Measurements from ENCODE around the gene YIF1A. TPM values are rescaled to one million over a fixed set of nuclear protein-coding genes. Genes with fewer than 3 reads are reported as not detected.

The YIF1A gene, protein sequence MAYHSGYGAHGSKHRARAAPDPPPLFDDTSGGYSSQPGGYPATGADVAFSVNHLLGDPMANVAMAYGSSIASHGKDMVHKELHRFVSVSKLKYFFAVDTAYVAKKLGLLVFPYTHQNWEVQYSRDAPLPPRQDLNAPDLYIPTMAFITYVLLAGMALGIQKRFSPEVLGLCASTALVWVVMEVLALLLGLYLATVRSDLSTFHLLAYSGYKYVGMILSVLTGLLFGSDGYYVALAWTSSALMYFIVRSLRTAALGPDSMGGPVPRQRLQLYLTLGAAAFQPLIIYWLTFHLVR
- polyA plus RNA-seq (80.3 to 157 TPM (median 87.5 TPM) in 3 replicates), polyA minus RNA-seq (111 to 173 TPM (median 122 TPM) in 3 replicates)
- polyA plus RNA-seq (2011; ENCODE audit: low read depth), result 14.7 TPM
- 96.1 and 149 TPM in 2 replicates for polyA plus RNA-seq (2011; cell fraction: cytosol; rRNA removed)
- 96.2 and 108 TPM in 2 replicates for polyA plus RNA-seq (2011; cell fraction: nucleus; rRNA removed)
- polyA plus RNA-seq (2012; ENCODE audit: low replicate concordance), result 106 and 137 TPM in 2 replicates
- polyA minus RNA-seq (2011; cell fraction: cytosol; rRNA and poly(A)+ RNA removed), result 246 TPM
- 43.4 and 45.8 TPM in 2 replicates for polyA minus RNA-seq (2011; cell fraction: nucleus; rRNA and poly(A)+ RNA removed)

DNA sequence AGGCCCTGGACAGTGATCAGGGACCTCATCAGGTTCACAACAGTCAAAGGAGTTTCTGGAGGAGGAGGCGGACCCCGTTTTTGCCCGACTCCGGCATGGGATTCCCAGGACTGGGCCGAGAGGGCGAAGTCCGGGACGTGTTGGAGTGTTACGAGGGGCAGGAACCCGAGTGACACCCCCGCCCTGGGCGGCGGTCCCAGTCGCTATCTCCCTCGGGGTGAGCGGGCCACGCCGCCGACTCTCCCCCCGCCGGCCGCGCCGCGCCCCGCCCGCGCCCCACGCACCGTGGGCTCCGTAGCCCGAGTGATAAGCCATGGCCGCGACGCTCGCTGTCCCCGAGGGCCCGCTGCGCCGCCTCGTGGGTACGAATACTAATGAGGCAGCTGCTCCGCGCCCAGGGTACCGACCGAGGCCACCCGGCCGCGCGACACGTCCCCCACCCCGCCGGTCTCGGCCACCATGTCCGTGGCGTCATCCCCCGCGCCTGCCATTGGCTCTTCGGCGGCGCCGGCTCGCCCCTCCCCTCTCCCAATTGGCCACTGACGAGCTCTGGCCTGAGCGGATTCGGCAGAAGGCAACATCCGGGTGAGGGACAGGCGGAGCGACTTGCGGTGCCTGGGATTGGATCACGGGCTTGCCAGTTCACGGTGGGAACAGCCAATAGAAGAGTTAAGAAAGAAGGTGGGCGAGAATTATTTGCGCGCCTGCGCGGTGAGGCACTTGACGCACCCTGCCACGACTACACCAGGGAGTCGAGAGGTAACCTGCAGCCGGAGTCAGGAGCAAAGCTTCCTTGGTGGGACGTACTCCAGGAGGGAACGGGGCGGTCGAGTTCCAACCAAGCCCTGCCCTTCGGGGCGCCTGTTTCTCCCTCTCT, at the start of gene YIF1A:
Gene YIF1A (minus strand): TSS at position 473 of the 877 bp plus-strand sequence. CDS start 158 bp downstream, at position 315.
- H3K27me3 ChIP-seq (ENCODE audit: control insufficient read depth, extremely low read depth, insufficient read depth, low read length), result peaks cover 23% of the 10 kb centered on the region
- no peaks in the 10 kb centered on the region for H3K9me1 ChIP-seq (ENCODE audit: control insufficient read depth, extremely low read depth, insufficient read depth, low read length)
- dilution Hi-C loops (cut with MboI; ENCODE audit: extremely low pct_ligation_motif_present, low sequenced_read_pairs), result no loop called here
- peaks cover 16% of the 10 kb centered on the region for H3K4me1 ChIP-seq (ENCODE audit: control insufficient read depth, extremely low read depth, insufficient read depth, low read length)
- peaks cover 9 to 11% of the 10 kb centered on the region in 2 experiments for H3K36me3 ChIP-seq (ENCODE audit: control insufficient read depth in 2 of 2, extremely low read depth in 1 of 2, insufficient read depth in 2 of 2, low read length in 2 of 2)
- peak within 1 kb of the TSS; percentile 70 for H2AFZ ChIP-seq (ENCODE audit: control insufficient read depth, low read length)
- DNase-seq (ENCODE audit: low read depth, low spot score) (peak; percentile 99), FAIRE-seq (peak; percentile 98)
- peaks cover 27% of the 10 kb centered on the region for H3K79me2 ChIP-seq (ENCODE audit: control insufficient read depth, insufficient read depth, low read length)
- H3K9me3 ChIP-seq (ENCODE audit: control insufficient read depth, low read depth, low read length), result no peaks in the 10 kb centered on the region
- H3K9ac ChIP-seq (ENCODE audit: control insufficient read depth, extremely low read depth, insufficient read depth, low read length), result peak within 1 kb of the TSS; percentile 96
- no peak for TF ChIP-seq EZH2 (IDR thresholded peaks at IDR 0.05; ENCODE audit: low read length)
- TF ChIP-seq, protein P1, sequence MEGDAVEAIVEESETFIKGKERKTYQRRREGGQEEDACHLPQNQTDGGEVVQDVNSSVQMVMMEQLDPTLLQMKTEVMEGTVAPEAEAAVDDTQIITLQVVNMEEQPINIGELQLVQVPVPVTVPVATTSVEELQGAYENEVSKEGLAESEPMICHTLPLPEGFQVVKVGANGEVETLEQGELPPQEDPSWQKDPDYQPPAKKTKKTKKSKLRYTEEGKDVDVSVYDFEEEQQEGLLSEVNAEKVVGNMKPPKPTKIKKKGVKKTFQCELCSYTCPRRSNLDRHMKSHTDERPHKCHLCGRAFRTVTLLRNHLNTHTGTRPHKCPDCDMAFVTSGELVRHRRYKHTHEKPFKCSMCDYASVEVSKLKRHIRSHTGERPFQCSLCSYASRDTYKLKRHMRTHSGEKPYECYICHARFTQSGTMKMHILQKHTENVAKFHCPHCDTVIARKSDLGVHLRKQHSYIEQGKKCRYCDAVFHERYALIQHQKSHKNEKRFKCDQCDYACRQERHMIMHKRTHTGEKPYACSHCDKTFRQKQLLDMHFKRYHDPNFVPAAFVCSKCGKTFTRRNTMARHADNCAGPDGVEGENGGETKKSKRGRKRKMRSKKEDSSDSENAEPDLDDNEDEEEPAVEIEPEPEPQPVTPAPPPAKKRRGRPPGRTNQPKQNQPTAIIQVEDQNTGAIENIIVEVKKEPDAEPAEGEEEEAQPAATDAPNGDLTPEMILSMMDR (optimal IDR thresholded peaks at IDR 0.05 in 1 of 3, IDR thresholded peaks at IDR 0.05 in 1 of 3, conservative IDR thresholded peaks at IDR 0.05 in 1 of 3; ENCODE audit: extremely low read depth in 1 of 3, insufficient read depth in 2 of 3, low read length in 3 of 3), result peak in 1 of 3 experiments; percentile 21
- no peaks in the 10 kb centered on the region for H4K20me1 ChIP-seq (ENCODE audit: control insufficient read depth, extremely low read depth, insufficient read depth, low read length)
- peak within 1 kb of the TSS; percentile 75 for H3K27ac ChIP-seq (ENCODE audit: control insufficient read depth, insufficient read depth, low read length)
- peak within 1 kb of the TSS; percentile 76 to 91 (median 85) for H3K4me3 ChIP-seq (ENCODE audit: control insufficient read depth in 2 of 3, extremely low read depth in 1 of 3, insufficient read depth in 2 of 3, low read depth in 1 of 3, low read length in 3 of 3)
- H3K4me2 ChIP-seq (ENCODE audit: control insufficient read depth, extremely low read depth, insufficient read depth, low read depth, low read length), result peak within 1 kb of the TSS; percentile 98

DNA sequence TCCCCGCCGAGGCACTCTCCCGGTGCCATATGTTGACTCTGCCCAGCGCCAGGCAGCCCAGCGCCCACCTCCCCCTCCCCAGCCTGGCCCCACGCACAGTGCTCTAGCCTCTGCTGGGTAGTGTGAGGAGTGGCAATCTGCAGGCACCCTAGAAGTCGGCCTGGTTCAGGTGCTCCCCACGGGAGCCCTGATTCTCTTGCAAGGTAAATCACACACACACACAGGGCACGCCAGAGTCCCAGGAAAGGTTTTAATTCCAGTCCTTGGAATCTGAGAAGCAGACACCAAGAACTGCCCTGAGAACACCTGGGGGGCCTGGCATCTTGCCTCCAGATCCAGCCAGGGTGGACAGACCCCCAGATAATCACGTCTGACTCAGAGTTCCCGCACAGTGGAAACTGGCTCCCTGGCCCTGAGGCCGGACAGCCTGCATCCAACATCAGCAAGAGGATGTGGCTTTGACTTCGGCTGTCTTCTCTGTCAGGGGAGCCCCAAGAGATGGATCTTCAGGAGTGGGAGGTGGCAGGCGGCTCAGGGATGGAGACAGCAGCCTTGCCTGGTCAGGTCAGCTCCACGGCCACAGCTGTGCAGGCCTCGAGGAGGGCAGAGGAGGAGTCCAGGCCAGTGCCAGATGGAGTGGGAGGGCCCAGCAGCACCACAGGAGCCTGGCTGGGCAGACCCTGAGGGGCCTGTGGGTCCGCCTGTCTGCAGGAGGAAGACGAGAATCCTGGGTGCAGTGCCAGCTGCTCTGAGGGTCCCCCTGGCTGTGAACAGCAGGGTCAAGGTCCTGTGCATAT, 48.4 kb upstream of the YIF1A start:
- H3K27me3 ChIP-seq (ENCODE audit: control insufficient read depth, extremely low read depth, insufficient read depth, low read length), result no peaks in the 10 kb centered on the region
- TF ChIP-seq EZH2 (IDR thresholded peaks at IDR 0.05; ENCODE audit: low read length), result no peak
- TF ChIP-seq, protein P1 (optimal IDR thresholded peaks at IDR 0.05 in 1 of 3, IDR thresholded peaks at IDR 0.05 in 1 of 3, conservative IDR thresholded peaks at IDR 0.05 in 1 of 3; ENCODE audit: extremely low read depth in 1 of 3, insufficient read depth in 2 of 3, low read length in 3 of 3), result no peak

More for the DNA sequence above, 48.4 kb upstream of the YIF1A start:
- Histone ChIP-seq H3K4me3 (ENCODE audit: control insufficient read depth in 2 of 3, extremely low read depth in 1 of 3, insufficient read depth in 2 of 3, low read depth in 1 of 3, low read length in 3 of 3) (peak overlapping the region in 1 of 3 experiments; percentile 78), H3K9ac (ENCODE audit: control insufficient read depth, extremely low read depth, insufficient read depth, low read length) (peak overlapping the region; percentile 85), H3K9me3 (ENCODE audit: control insufficient read depth, low read depth, low read length) (no peaks in the 10 kb centered on the region), H3K4me1 (ENCODE audit: control insufficient read depth, extremely low read depth, insufficient read depth, low read length) (peaks cover 49% of the 10 kb centered on the region), H3K36me3 (ENCODE audit: control insufficient read depth in 2 of 2, extremely low read depth in 1 of 2, insufficient read depth in 2 of 2, low read length in 2 of 2) (peaks cover 33 to 51% of the 10 kb centered on the region in 2 experiments), H3K27ac (ENCODE audit: control insufficient read depth, insufficient read depth, low read length) (peak overlapping the region; percentile 97), H3K9me1 (ENCODE audit: control insufficient read depth, extremely low read depth, insufficient read depth, low read length) (peaks cover 6% of the 10 kb centered on the region), H3K4me2 (ENCODE audit: control insufficient read depth, extremely low read depth, insufficient read depth, low read depth, low read length) (peak overlapping the region; percentile 95), H4K20me1 (ENCODE audit: control insufficient read depth, extremely low read depth, insufficient read depth, low read length) (peaks cover 3% of the 10 kb centered on the region), H2AFZ (ENCODE audit: control insufficient read depth, low read length) (no peak overlapping the region), H3K79me2 (ENCODE audit: control insufficient read depth, insufficient read depth, low read length) (peaks cover 26% of the 10 kb centered on the region)
- DNase-seq (ENCODE audit: low read depth, low spot score) (no peak), FAIRE-seq (no peak)
- dilution Hi-C loops (cut with MboI; ENCODE audit: extremely low pct_ligation_motif_present, low sequenced_read_pairs), result no loop called here
